Endothelial cell of umbilical vein (primary cell): ENCODE measurements around the gene TECPR2. TPM values are rescaled to one million over a fixed set of nuclear protein-coding genes. Genes with fewer than 3 reads are reported as not detected.

ENCODE experiments used
- BruUV-seq: library from RNA; stranded (reverse); fragments of 400-500 nt; replicated peaks from 2 replicates; lab custom pipeline; 2021; lab: Mats Ljungman, UMichigan
- CTCF ChIA-PET: fragments of 300-600, 350-600 bp; sonication (Branson Sonifier 250); formaldehyde crosslinking; loops from one replicate; lab custom pipeline; 2021; ENCODE audit warnings: antibody characterized with exemption, inconsistent platforms; lab: Charles Lee
- POLR2A ChIA-PET: fragments of 300-600, 350-600 bp; sonication (Branson Sonifier 250); formaldehyde crosslinking; loops from one replicate; lab custom pipeline; 2021; ENCODE audit warnings: antibody characterized with exemption, inconsistent platforms; lab: Charles Lee
- DNase-seq: peaks from one replicate; pipeline ENCODE4 v3.0.0-alpha.2; 2011; ENCODE audit warnings: low read depth, low spot score
- FAIRE-seq: peaks from 2 replicates; lab custom pipeline; 2011; peaks lifted over from hg19 to GRCh38; lab: Jason Lieb, UNC
- H2AFZ ChIP-seq: 2 replicates; pipeline ENCODE4 v1.6.0; 2012; ENCODE audit warnings: low read depth, low read length, control low read depth, inconsistent platforms
- H3K27ac ChIP-seq: 2 replicates; pipeline ENCODE4 v1.5.1; 2011; ENCODE audit warnings: low read depth, mild to moderate bottlenecking, control low read depth, low read length, moderate library complexity; ENCODE audit not compliant: insufficient read depth
- H3K27me3 ChIP-seq, 2 experiments: 2 replicates each; pipeline versions ENCODE4 v1.6.0 to v1.6.1; 2011; ENCODE audit warnings: low read length in 2 of 2, mixed read lengths in 1 of 2; ENCODE audit not compliant: control insufficient read depth in 2 of 2, insufficient read depth in 2 of 2
- H3K36me3 ChIP-seq, 2 experiments: 2 replicates in 1 of 2; 3 replicates in 1 of 2; pipeline ENCODE4 v1.5.1; 2011; ENCODE audit warnings: low read length in 2 of 2, mild to moderate bottlenecking in 1 of 2, moderate library complexity in 1 of 2; ENCODE audit not compliant: control insufficient read depth in 2 of 2, insufficient read depth in 2 of 2; ENCODE audit errors: extremely low read depth in 1 of 2
- H3K4me1 ChIP-seq: 3 replicates; pipeline ENCODE4 v1.5.1; 2011; ENCODE audit warnings: mild to moderate bottlenecking, low read length; ENCODE audit not compliant: control insufficient read depth, insufficient read depth; ENCODE audit errors: extremely low read depth
- H3K4me2 ChIP-seq: 2 replicates; pipeline ENCODE4 v1.6.1; 2011; ENCODE audit warnings: low read length, control low read depth, mixed read lengths; ENCODE audit not compliant: insufficient read depth
- H3K4me3 ChIP-seq, 3 experiments: fragments of 200-600 bp in 1 of 3; sonication (generic), shearing (Covaris generic) in 1 of 3; replicated peaks in 1 of 3; 2 replicates each; pipeline ENCODE4 v1.5.1; 2011 to 2016; ENCODE audit warnings: control low read depth in 3 of 3, low read length in 3 of 3, mild to moderate bottlenecking in 2 of 3, inconsistent platforms in 1 of 3, low read depth in 1 of 3, moderate library complexity in 1 of 3; ENCODE audit not compliant: insufficient read depth in 1 of 3
- H3K79me2 ChIP-seq: 2 replicates; pipeline ENCODE4 v1.6.0; 2012; ENCODE audit warnings: low read length, inconsistent platforms; ENCODE audit not compliant: control insufficient read depth, insufficient read depth
- H3K9ac ChIP-seq: replicated peaks from 2 replicates; pipeline ENCODE3; 2011; ENCODE audit warnings: low read length, control low read depth; ENCODE audit not compliant: insufficient read depth; ENCODE audit errors: extremely low read depth
- H3K9me1 ChIP-seq: replicated peaks from 3 replicates; pipeline ENCODE4 v1.6.0; 2011; ENCODE audit warnings: mild to moderate bottlenecking, low read length; ENCODE audit not compliant: control insufficient read depth, insufficient read depth; ENCODE audit errors: extremely low read depth
- H3K9me3 ChIP-seq: replicated peaks from 2 replicates; pipeline ENCODE4 v1.5.1; 2012; ENCODE audit warnings: low read length, inconsistent platforms; ENCODE audit not compliant: control insufficient read depth, insufficient read depth
- H4K20me1 ChIP-seq: replicated peaks from 2 replicates; pipeline ENCODE3; 2011; ENCODE audit warnings: mild to moderate bottlenecking, low read length; ENCODE audit not compliant: control insufficient read depth, insufficient read depth; ENCODE audit errors: extremely low read depth
- CTCF ChIP-seq, 2 donors: IDR thresholded peaks; 1 replicate in 1 of 2; 2 replicates in 1 of 2; pipeline ENCODE4 v1.5.1; 2011; ENCODE audit warnings: low read length in 2 of 2, mild to moderate bottlenecking in 2 of 2, moderate library complexity in 2 of 2, control low read depth in 1 of 2, inconsistent platforms in 1 of 2, low read depth in 1 of 2; ENCODE audit not compliant: insufficient read depth in 1 of 2; ENCODE audit errors: extremely low read depth in 1 of 2
- EZH2 ChIP-seq: IDR thresholded peaks from 2 replicates; pipeline ENCODE4 v1.6.1; 2012; ENCODE audit warnings: borderline replicate concordance, low read depth, mild to moderate bottlenecking, moderate library complexity, low read length, inconsistent platforms; ENCODE audit not compliant: severe bottlenecking
- FOS ChIP-seq: IDR thresholded peaks from 2 replicates; pipeline ENCODE4 v1.6.1; 2011; ENCODE audit warnings: mild to moderate bottlenecking, low read length, moderate library complexity, borderline replicate concordance; ENCODE audit not compliant: insufficient read depth
- GATA2 ChIP-seq: IDR thresholded peaks from 2 replicates; pipeline ENCODE4 v1.7.0; 2011; ENCODE audit warnings: low read depth, mild to moderate bottlenecking, moderate library complexity, mixed read lengths, low read length; ENCODE audit not compliant: insufficient read length, insufficient read depth
- JUN ChIP-seq: IDR thresholded peaks from 2 replicates; pipeline ENCODE4 v1.6.1; 2011; ENCODE audit warnings: borderline replicate concordance, low read depth; ENCODE audit not compliant: insufficient read length, insufficient read depth
- MAX ChIP-seq: IDR thresholded peaks from 2 replicates; pipeline ENCODE4 v1.6.1; 2011; ENCODE audit not compliant: insufficient read depth, insufficient read length
- MYC ChIP-seq: IDR thresholded peaks from one replicate; pipeline ENCODE4 v1.6.1; 2011; ENCODE audit warnings: mild to moderate bottlenecking, low read depth, low read length
- POLR2A ChIP-seq: IDR thresholded peaks from 2 replicates; pipeline ENCODE4 v1.6.1; 2012; ENCODE audit warnings: low read depth, mild to moderate bottlenecking, control low read depth, low read length
- POLR2AphosphoS5 ChIP-seq: IDR thresholded peaks from 2 replicates; pipeline ENCODE4 v1.6.1; 2012; ENCODE audit warnings: low read depth, mild to moderate bottlenecking, control low read depth, low read length, moderate library complexity; ENCODE audit not compliant: insufficient read depth
- dilution Hi-C: fragments of 300-500 bp; cut with MboI; formaldehyde crosslinking; loops from one replicate; pipeline ENCODE4 v1.15.0; 2019; ENCODE audit warnings: low sequenced_read_pairs; ENCODE audit not compliant: extremely low pct_ligation_motif_present
- intact Hi-C: fragments of 100-400 bp; cut with micrococcal nuclease; formaldehyde crosslinking; loops from one replicate; pipeline ENCODE4 v1.10.0; 2022
- polyA plus RNA-seq, 4 experiments: library from polyadenylated mRNA; depleted of rRNA in 3 of 4; stranded (reverse) in 3 of 4; unstranded in 1 of 4; fragments of >200 nt; gene quantifications; 2 replicates each; pipeline versions ENCODE4 v1.2.1 to v1.2.3, GENCODE V29; 2011 to 2012; ENCODE audit warnings: missing spikeins in 1 of 4
- total RNA-seq: library from RNA; stranded (reverse); gene quantifications from 2 replicates; pipeline ENCODE4 v1.2.3, GENCODE V29; 2021

The TECPR2 gene
- total and polyA plus RNA-seq, 2 donors (not counting 3 experiments of a cell fraction or from before 2014, with no cell fraction given): 8.9 to 21.5 TPM

GRCh38 chr14:102512793-102513300 is 150.1 kb downstream of the TECPR2 start:
- Histone ChIP-seq H3K4me2 (no peak overlapping the region), H3K79me2 (peaks cover 3% of the 10 kb centered on the region), H4K20me1 (no peaks in the 10 kb centered on the region), H3K4me1 (peaks cover 6% of the 10 kb centered on the region), H2AFZ (no peak overlapping the region), H3K27me3 (no peaks in the 10 kb centered on the region), H3K4me3 (no peak overlapping the region), H3K9me3 (no peaks in the 10 kb centered on the region), H3K36me3 (no peaks in the 10 kb centered on the region), H3K27ac (no peak overlapping the region), H3K9ac (no peak overlapping the region), H3K9me1 (no peaks in the 10 kb centered on the region)
- FAIRE-seq: no peak
- intact Hi-C loops (loop anchor here (10.0 kb wide), 1 partner anchor 278 kb away; no protein-coding TSS in a partner anchor), dilution Hi-C loops (no loop called here)
- TF ChIP-seq POLR2AphosphoS5: no peak
- no peak for TF ChIP-seq GATA2
- TF ChIP-seq CTCF (IDR thresholded peaks at IDR 0.05; ENCODE audit: extremely low read depth in 1 of 2, insufficient read depth in 1 of 2, low read depth in 1 of 2, low read length in 2 of 2): no peak
- TF ChIP-seq FOS: no peak
- TF ChIP-seq POLR2A: no peak
- TF ChIP-seq MYC: no peak
- no peak for TF ChIP-seq JUN
- TF ChIP-seq EZH2: no peak
- TF ChIP-seq MAX: no peak
- POLR2A ChIA-PET: no interaction called here
- no TSS peak for BruUV-seq
- CTCF ChIA-PET: no interaction called here
- no peak for DNase-seq
